Epithelial cell of esophagus (primary cell): Measurements from ENCODE around the gene SOHLH1.

Experiments
- DNase-seq: peaks from one replicate; pipeline ENCODE4 v3.0.0; 2010; ENCODE audit warnings: low read depth
- H3K4me3 ChIP-seq: 2 replicates; pipeline ENCODE4 v1.5.1; 2011; ENCODE audit warnings: mild to moderate bottlenecking, low read length, control low read depth
- TF ChIP-seq, protein P1 (sequence below): IDR thresholded peaks from 2 replicates; pipeline ENCODE4 v1.5.1; 2011; ENCODE audit warnings: low read depth, mild to moderate bottlenecking, low read length, control low read depth, inconsistent platforms; ENCODE audit not compliant: insufficient read depth; ENCODE audit errors: missing control alignments

SOHLH1 gene

DNA sequence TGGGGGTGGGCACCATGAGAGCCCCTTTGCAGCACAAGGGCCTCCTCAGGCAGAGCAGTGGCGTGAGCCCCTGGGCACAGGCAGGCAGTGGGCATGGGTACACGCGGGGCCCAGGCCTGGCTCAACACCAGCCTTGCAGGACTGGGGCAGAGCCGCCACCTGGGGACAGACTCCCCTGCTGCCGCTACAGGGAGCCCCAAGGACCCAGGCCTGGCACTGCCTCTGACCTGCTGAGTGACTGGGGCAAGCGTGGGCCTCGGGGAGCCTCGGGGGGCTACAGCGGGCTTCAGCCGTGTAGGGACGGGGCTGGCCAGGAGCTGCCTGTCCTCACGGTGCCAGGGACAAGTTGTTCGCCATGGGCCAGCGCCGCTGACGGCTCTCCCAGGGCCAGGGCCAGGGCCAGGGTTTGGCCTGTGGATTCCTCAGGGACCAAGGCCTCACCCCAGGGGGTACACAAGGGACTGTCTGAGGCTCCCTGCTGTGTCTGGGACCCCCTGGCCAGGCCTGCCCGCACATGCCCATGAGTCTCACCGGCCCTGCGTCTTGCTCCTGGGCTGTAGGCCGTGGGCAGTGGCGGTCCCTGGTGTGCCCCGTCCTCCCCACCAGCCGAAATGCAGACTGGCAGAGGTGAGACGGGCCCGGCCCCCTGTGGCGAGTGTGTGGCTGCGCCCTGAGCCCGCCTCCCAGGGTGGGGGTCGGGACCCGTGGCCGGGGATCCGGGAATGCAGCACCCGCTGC is 45.2 kb upstream of the SOHLH1 start:
- TF ChIP-seq, protein P1, sequence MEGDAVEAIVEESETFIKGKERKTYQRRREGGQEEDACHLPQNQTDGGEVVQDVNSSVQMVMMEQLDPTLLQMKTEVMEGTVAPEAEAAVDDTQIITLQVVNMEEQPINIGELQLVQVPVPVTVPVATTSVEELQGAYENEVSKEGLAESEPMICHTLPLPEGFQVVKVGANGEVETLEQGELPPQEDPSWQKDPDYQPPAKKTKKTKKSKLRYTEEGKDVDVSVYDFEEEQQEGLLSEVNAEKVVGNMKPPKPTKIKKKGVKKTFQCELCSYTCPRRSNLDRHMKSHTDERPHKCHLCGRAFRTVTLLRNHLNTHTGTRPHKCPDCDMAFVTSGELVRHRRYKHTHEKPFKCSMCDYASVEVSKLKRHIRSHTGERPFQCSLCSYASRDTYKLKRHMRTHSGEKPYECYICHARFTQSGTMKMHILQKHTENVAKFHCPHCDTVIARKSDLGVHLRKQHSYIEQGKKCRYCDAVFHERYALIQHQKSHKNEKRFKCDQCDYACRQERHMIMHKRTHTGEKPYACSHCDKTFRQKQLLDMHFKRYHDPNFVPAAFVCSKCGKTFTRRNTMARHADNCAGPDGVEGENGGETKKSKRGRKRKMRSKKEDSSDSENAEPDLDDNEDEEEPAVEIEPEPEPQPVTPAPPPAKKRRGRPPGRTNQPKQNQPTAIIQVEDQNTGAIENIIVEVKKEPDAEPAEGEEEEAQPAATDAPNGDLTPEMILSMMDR = no peak
- H3K4me3 ChIP-seq = no peak overlapping the region
- DNase-seq = no peak

- no peak overlapping the region for H3K4me3 ChIP-seq
- TF ChIP-seq, protein P1 = no peak
- no peak for DNase-seq
Observed at GRCh38 chr9:135743546-135744332, 44.5 kb upstream of the SOHLH1 start.

GRCh38 chr9:135743021-135743420 is 43.7 kb upstream of the SOHLH1 start:
- TF ChIP-seq, protein P1 = no peak

GRCh38 chr9:135741276-135742219 is 42.3 kb upstream of the SOHLH1 start:
- no peak overlapping the region for H3K4me3 ChIP-seq
- no peak for DNase-seq

More at GRCh38 chr9:135743021-135743420, 43.7 kb upstream of the SOHLH1 start:
- no peak overlapping the region for H3K4me3 ChIP-seq
- DNase-seq = no peak

GRCh38 chr9:135739271-135740220 is 40.3 kb upstream of the SOHLH1 start:
- TF ChIP-seq, protein P1 = no peak
- H3K4me3 ChIP-seq = no peak overlapping the region
- no peak for DNase-seq

More at GRCh38 chr9:135741276-135742219, 42.3 kb upstream of the SOHLH1 start:
- TF ChIP-seq, protein P1 = no peak

DNA sequence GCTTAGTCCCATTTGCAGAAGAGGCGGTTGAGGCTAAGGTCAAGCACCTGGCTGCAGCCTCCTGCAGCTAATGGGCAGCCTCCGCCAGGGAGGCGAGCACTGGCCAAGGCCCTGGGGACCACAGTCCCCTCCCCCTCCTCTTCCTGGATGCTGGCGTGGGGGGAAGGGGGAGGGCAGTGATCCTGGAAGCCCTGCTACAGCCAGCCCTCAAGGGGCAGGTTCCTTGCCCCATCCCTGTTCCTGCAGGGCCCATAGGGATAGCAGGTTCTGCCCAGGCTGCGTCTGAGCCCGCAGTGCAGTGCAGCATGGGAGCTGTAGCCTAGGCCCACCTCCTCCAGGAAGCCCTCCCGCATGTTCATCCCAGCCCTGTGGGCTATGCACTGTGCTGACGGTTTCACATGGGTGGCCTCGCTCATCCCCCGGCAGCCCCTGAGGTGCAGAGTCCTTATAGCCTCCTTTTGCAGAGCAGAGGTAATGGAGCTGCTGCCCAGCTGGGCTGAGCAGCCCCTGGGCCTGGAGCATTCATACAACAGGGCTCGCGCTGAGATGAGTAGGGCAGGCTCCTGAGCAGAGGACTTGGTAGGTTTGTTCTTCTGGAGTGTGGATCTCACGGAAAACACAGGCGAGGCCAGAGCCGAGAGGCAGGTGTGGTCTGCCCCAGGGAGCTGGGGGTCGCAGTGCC is 38.7 kb upstream of the SOHLH1 start:
- no peak for DNase-seq
- no peak overlapping the region for H3K4me3 ChIP-seq
- TF ChIP-seq, protein P1 = no peak
